ENCODE data around the gene WDHD1.
"Not testable (repeated sequence)": the region's sequence is repeated elsewhere in the genome, so short reads cannot be mapped to it uniquely, and the experiment has no call there.

The WDHD1 gene

GRCh38 chr14:55045087-55045486 is 18.2 kb upstream of the WDHD1 start:
- ATAC-seq, result no peak
- no peak for DNase-seq

- no peak for ATAC-seq
- DNase-seq, result no peak
Observed at GRCh38 chr14:55043528-55043927, 16.6 kb upstream of the WDHD1 start.

DNA sequence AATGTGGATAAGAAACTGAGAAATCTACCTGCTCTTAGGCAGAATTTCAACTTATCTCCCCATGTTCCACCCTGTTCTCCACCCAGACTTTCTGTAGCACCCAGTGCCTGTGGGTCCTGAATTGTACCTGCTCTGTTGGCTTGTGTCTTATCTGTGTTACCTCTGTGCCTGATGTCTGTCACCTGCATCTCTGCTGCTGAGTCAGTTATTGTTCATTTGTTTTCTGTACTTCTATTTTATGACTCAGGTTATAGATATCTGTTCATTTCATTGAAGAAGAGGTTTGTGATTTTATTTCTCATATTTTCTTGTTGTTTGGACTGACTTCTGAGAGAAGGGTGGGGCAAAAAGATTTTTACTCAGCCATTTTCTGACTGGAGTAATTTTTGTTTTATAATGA is 11.8 kb upstream of the WDHD1 start:
- ATAC-seq, result no peak
- no peak for DNase-seq

- DNase-seq, ATAC-seq: not testable (repeated sequence)
Observed at GRCh38 chr14:55037995-55038394, 11.1 kb upstream of the WDHD1 start.

DNA sequence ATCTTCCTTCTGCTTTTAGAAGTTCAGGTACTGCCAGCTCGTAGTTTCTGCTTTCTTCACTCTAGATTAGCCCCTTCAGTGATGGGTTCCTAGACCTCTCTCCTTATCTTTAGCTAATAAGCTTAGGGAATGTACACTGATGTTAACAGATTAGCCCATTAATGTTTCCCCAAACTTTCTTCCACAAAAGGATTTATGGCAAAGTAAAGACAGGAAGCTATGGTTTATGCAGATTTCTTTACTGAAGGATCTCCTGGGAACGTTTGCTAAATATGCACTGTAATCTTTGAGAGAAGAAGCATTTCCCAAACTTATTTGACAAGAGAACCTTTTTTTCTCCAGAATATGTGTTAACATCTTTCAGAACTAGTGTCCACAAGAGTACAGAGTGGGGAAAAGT is 4.3 kb upstream of the WDHD1 start:
- ATAC-seq (no peak), DNase-seq (no peak)

GRCh38 chr14:55028476-55028875 is 1.6 kb upstream of the WDHD1 start:
- ATAC-seq (no peak), DNase-seq (no peak)

GRCh38 chr14:55028066-55028465 is 1.2 kb upstream of the WDHD1 start:
- ATAC-seq (no peak), DNase-seq (no peak)

DNA sequence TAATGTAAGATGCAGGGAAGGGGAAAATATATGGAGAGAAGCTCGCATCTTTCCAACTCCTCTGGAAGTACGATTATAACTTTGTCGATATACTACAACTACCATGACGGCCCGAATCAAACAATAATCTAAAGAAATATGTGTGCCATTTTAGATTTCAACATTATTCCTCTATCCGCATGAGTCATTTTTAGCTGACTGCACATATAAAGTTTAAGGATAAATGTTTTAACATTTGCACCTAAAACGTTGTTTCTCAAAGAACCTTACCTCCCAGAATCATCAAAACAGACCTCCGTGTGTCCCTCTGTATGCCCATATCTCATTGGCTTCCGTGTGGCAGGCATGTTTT is 482 bp downstream of the WDHD1 start:
- DNase-seq (no peak), ATAC-seq (no peak)

DNA sequence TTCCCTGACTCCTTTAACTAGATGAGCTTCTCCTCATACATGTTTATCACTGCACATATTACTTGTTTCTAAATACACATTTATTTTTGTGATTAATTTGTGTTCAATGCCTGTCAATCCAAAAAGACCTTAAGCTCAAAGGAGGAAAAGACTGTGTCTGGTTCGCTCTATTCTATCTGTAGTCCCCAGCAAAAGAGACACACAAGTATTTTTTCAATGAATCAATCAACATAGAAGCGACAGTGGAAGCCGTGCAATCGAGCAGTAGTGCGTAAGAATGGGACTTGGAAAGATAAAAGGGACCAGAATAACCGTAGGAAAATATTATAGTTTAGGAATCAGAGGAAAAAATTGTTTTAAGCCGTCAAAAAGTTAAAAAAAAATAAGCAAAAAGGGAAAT is 951 bp downstream of the WDHD1 start:
- ATAC-seq, result no peak
- no peak for DNase-seq

- DNase-seq, ATAC-seq: not testable (repeated sequence)
Observed at GRCh38 chr14:55024365-55024764, 2.5 kb downstream of the WDHD1 start.

- ATAC-seq, result no peak
Observed at GRCh38 chr14:55019968-55020554, 6.8 kb downstream of the WDHD1 start.

GRCh38 chr14:55015006-55015405 is 11.9 kb downstream of the WDHD1 start:
- ATAC-seq, result no peak
- no peak for DNase-seq

More at GRCh38 chr14:55019968-55020554, 6.8 kb downstream of the WDHD1 start:
- no peak for DNase-seq

- DNase-seq (no peak), ATAC-seq (no peak)
Observed at GRCh38 chr14:55005071-55005470, 21.8 kb downstream of the WDHD1 start.

GRCh38 chr14:55000381-55000780 is 26.5 kb downstream of the WDHD1 start:
- DNase-seq (no peak), ATAC-seq (no peak)

- DNase-seq (no peak), ATAC-seq (no peak)
Observed at GRCh38 chr14:54985156-54985555, 41.7 kb downstream of the WDHD1 start.

DNA sequence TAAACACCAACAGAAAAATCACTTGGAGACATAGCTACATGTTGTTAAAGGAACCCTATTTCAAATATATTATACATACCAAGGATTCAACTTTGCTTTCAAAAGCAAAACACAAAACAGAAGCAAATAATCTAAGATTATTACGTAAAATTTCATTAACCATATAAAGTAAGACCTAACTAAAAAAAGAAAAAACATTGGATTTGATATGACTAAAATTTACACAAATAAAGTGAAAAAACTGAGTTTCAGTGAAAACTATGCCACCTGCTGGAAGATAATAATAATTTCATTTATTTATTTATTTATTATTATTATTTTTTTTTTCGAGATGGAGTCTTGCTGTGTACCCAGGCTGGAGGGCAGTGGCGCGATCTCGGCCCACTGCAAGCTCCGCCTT is 45.2 kb downstream of the WDHD1 start:
- ATAC-seq, result no peak
- DNase-seq, result no peak

DNA sequence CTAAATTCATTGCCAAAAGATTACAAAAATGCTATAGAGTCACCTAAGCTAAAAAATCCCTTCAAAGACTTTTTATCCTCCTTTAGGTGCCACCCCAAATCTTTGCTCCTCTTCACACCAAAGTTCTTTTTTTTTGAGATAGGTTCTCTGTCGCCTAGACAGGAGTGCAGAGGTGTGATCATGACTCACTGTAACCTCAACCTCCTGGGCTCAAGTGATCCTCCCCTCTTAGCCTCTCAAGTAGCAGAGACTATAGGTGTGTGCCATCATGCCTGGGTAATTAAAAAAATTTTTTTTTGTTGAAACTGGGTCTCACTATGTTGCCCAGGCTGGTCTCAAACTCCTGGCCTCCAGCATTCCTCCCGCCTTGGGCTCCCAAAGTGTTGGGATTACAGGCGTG is 47.9 kb downstream of the WDHD1 start:
- ATAC-seq (no peak), DNase-seq (no peak)

DNA sequence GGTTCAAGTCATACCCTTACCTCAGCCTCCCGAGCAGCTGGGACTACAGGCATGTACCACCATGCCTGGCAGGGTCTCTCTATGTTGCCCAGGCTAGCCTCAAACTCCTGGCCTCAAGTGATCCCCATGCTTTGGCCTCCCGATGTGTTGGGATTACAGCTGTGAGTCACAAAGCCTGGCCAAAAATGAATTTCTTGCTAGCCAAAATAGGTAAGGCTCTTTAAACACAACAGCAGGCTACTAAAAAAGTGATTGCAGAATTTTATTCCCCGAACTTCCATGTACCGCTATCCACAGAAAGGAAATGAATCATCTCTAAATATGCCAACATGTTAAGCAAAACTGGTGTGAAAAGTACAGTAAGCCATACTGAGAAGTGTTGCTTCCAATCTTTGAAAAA is 50.6 kb downstream of the WDHD1 start:
- ATAC-seq (no peak), DNase-seq (no peak)

- DNase-seq (no peak), ATAC-seq (no peak)
Observed at GRCh38 chr14:54975856-54976255, 51.0 kb downstream of the WDHD1 start.

GRCh38 chr14:54974788-54975414 is 52.0 kb downstream of the WDHD1 start:
- no peak for ATAC-seq
- DNase-seq, result no peak

GRCh38 chr14:54967496-54967895 is 59.4 kb downstream of the WDHD1 start:
- ATAC-seq, result no peak
- DNase-seq, result no peak

GRCh38 chr14:54955143-54955542 is 71.8 kb downstream of the WDHD1 start:
- ATAC-seq, result no peak

DNA sequence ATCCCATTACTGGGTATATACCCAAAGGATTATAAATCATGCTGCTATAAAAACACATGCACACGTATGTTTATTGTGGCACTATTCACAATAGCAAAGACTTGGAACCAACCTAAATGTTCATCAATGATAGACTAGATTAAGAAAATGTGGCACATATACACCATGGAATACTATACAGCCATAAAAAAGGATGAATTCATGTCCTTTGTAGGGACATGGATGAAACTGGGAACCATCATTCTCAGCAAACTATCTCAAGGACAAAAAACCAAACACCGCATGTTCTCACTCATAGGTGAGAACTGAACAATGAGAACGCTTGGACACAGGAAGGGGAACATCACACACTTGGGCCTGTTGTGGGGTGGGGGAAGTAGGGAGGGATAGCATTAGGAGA is 73.3 kb downstream of the WDHD1 start:
- not testable (repeated sequence) for ATAC-seq, DNase-seq

More at GRCh38 chr14:54955143-54955542, 71.8 kb downstream of the WDHD1 start:
- no peak for DNase-seq

DNA sequence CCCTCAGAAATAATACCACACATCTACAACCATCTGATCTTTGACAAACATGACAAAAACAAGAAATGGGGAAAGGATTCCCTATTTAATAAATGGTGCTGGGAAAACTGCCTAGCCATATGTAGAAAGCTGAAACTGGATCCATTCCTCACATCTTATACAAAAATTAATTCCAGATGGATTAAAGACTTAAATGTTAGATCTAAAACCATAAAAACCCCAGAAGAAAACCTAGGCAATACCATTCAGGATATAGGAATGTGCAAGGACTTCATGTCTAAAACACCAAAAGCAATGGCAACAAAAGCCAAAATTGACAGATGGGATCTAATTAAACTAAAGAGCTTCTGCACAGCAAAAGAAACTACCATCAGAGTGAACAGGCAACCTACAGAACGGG is 74.1 kb downstream of the WDHD1 start:
- not testable (repeated sequence) for ATAC-seq, DNase-seq
